NCI-H1105 treated with DMSO at 0.1 percent for 48 hours (cell line): ENCODE data around the gene GATB.

Experiments
- DNase-seq: peaks from one replicate; lab custom pipeline; 2025; lab: John Stamatoyannopoulos, UW

Gene GATB, protein sequence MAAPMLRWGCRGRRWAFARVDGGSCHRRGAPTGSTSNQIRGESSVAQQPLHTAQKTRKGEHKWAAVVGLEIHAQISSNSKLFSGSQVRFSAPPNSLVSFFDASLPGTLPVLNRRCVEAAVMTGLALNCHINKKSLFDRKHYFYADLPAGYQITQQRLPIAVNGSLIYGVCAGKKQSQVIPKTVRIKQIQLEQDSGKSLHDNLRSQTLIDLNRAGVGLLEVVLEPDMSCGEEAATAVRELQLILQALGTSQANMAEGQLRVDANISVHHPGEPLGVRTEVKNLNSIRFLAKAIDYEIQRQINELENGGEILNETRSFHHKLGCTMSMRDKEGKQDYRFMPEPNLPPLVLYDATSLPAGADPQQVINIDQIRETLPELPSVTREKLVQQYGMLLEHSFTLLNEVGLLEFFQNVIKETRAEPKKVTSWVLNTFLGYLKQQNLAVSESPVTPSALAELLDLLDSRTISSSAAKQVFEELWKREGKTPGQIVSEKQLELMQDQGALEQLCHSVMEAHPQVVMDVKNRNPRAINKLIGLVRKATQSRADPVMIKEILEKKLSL

GRCh38 chr4:151760712-151761661 is at the start of gene GATB:
Gene GATB (minus strand): TSS chr4:151761007. CDS start chr4:151760982, 25 bp downstream.
- DNase-seq: peak; percentile 91

DNA sequence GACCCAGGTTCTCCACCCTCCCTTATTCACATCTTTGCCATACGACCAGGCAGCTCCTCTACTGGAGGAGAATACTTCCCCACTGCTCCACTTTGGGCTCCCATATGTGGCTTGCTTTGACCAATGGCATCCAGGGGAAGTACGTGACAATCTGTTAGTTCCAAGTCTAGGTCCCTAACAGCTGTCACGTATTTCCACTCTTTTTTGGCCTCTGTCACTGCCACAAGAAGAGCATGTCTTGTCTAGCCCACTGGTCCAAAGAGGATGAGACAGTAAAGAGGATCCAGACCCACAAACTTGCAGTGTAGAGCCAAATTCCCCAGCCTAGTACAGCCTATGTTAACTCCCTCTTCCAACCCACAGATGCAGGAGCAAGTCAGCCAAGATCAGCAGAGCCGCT is 49.7 kb upstream of the GATB start:
- DNase-seq: no peak

- no peak for DNase-seq
Measured at GRCh38 chr4:151809716-151810115, 48.9 kb upstream of the GATB start.

DNA sequence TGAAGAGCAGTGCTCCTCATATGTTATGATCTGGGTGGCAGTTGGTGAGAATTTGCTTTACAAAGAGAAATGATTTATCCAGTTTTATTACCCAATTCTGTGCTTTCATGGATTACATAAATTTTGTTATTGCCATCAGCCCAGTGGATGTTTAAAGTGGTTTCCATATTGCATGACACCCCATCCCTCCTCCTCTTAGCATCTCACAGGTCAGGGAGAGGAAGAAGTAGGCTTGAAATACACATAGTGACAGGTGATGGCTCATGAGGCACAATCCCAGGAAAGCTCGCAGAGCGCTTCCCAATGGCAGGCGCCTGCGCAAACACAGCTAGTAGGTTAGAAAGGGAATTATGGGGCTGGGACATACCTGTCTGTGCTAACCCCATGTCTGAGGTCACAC is 47.7 kb upstream of the GATB start:
- peak; percentile 29 for DNase-seq

GRCh38 chr4:151808120-151808529 is 47.3 kb upstream of the GATB start:
- DNase-seq: peak; percentile 67

GRCh38 chr4:151807220-151807619 is 46.4 kb upstream of the GATB start:
- DNase-seq: peak; percentile 1

DNA sequence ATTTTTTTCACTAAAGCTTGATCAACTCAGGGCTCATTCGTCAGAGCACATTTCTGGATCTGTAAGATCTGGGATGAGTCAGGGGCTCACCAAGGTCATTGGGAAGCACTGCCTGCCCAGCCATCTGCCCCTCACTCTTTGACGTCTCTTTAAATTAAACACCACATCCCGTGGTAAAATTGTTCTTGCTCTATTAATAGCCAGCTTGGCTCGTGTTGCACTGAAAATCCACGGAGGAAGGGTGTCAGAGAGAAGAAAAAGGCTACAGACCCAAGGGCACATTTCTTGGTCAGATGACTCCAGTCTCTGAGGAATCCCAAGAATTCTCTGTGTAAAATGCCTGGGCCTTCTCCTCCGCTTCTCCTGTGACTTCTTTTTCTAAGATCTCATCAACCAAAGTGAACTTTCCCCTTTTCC is 45.7 kb upstream of the GATB start:
- DNase-seq: no peak

DNA sequence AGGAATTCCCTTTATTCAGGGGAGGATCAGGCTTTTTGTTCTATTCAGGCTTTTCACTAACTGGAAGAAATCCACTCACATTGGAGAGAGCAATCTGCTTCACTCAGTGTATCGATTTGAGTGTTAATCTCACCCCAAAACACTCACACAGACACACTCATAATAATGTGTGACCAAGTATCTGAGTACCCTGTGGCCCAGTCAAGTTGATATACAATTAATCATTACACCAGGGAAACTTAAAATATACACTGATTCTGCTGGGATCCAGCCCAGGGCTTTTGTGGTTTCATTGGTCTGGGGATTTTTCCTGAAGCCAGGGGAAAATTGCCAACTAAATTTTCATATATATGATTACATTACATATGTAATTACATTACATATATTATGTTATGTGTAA is 44.0 kb upstream of the GATB start:
- DNase-seq: no peak

- DNase-seq: no peak
Measured at GRCh38 chr4:151804086-151804630, 43.4 kb upstream of the GATB start.

DNA sequence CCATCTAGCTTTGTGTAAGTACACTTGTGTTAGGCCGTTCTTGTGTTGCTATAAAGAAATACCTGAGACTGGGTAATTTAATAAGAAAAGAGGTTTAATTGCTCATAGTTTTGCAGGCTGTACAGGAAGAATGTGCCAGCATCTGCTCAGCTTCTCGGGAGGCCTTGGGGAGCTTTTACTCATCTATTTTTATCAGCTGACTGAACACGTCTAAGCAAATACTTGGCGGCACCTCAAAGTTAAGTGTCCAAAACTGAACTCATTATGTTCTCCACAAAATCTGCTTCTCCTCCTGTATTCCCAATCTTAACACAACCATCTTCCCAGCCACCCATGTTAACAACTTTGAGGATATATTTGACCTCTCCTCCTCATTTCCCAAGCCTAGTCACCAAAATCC is 42.4 kb upstream of the GATB start:
- DNase-seq: no peak

- peak; percentile 4 for DNase-seq
Measured at GRCh38 chr4:151801547-151802516, 41.0 kb upstream of the GATB start.

DNA sequence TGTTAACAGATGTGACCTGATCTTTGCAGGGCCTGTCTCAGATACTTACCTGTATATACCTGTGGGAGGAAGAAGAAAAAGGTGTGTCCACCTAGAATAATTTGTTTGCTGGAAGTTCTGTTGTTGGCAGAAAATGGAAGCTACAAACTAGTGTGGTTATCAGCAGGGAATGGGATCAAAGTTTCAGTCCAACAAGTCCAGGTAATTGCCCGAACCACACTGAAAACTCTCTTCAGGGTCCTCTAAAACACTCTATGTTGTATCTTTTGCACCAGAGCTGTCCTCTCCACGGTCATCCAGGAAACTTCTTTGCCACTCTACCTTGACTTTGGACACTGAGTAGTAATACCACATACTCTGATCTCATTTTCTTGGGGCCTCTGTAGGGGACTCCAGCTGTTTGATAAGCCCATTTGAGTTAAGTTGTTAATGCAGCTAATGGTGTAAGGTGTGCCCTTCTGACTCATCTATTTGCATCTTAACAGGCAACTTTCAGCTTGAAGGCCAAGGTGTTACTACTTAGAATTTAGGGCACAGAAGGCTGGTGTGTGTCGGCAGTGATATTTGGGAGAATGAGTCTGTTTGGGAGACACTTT is 38.7 kb upstream of the GATB start:
- no peak for DNase-seq

GRCh38 chr4:151798678-151799416 is 38.0 kb upstream of the GATB start:
- no peak for DNase-seq

GRCh38 chr4:151797853-151798252 is 37.0 kb upstream of the GATB start:
- DNase-seq: no peak

- no peak for DNase-seq
Measured at GRCh38 chr4:151797131-151797530, 36.3 kb upstream of the GATB start.

DNA sequence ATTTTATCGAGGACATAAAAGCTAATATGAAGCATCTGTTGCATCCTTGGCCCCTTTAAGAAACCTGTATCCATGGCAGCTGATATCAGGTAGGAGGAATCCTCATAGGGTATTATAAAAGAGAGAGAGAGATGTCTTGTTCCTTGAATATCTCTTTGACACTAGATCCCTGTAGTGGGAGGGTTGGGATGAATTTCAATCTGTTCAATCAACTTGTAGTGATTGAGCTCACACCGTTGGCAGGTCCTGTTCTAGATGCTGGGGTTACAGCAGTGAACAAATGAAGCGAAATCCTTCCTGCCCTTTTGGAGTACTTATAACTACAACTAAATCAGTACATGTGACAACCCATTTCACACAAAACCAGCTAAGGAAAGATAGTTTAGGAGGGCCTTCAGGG is 35.3 kb upstream of the GATB start:
- DNase-seq: no peak

DNA sequence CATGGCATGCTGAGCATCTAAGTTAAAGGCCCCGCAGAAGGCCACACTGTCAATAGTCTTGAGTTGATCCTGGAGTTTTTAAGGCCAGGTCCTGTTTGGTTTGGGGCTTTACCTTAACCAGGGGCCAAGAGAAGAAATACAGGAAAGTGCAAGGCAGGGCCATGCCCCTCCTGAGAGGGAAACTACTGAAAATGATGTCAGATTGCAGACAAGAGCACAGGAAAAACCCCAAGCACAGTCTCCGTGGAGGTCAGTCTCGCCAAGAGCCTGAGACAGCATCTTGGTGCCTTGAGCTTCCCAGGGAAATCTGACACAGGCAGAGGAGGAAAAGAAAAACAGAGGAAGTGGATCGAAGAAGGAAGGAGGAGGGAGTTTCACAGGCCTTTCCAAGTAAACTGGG is 32.2 kb upstream of the GATB start:
- no peak for DNase-seq

DNA sequence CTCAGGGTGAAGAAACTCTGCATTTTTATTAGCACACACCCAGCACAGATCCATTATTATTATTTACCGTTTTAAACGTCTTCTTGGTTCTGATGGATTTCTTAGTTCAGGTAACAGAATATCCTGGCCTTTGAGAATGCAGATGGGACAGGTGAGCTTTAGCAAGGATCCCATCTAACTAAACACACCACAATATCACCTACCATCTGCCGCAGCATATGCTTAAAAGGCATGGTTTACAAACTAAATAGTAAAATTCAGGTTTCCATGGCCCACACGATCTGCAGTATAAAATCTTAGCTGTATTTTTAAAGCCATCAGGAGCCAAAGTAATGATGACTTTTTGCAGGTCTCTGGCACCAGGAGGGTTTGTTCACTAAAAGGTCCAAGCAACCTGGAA is 31.7 kb upstream of the GATB start:
- DNase-seq: no peak

DNA sequence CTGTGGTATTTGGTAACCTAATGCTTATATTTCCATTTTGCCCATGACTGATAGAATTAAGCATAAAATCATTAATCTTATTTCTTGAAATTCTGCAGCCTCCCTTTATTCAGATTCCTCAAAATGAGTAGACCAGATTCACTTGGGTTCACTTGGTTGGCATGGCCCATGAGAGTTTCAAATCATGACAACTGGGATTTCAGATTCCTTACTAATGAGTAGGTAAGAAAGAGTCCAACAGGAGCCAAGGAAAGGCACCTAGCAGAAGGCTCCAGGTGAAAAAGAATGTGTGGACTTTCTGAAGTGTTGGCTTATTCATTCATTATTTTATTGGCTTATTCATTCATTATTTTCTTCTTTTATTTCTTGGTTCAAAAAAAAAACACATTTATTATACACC is 27.2 kb upstream of the GATB start:
- no peak for DNase-seq

DNA sequence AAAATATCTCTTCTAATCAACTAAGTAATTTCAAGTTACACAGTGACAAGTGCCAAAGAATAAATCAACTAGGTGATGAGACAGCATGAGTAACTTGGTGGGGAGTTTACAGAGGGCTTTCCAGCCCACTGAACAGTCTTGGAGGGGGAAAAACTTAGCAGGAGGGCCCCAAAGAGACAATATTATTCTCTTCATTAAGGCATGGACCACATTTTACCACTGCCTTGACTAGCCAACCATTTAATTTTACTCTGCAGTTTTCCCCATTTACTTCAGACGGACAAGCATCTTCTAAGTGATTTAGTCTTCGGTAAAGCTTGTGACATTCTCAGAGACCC is 25.3 kb upstream of the GATB start:
- DNase-seq: no peak
